Right lobe of liver (tissue), 4 donors: ENCODE measurements around the gene ATG5.

Experiments
- CTCF ChIP-seq, 4 donors: fragments of 200-600 bp in 3 of 4; fragments of 450-650 bp in 1 of 4; IDR thresholded peaks; one replicate each; pipeline versions ENCODE4 v1.5.1 to v1.8.0; 2016 to 2022; ENCODE audit warnings: antibody characterized with exemption in 4 of 4, mild to moderate bottlenecking in 2 of 4
- POLR2A ChIP-seq: fragments of 450-650 bp; IDR thresholded peaks from one replicate; pipeline ENCODE4 v1.6.1; 2017; ENCODE audit warnings: antibody characterized with exemption, mild to moderate bottlenecking
- donor health status: DM: no; HTN: no; CAD: no.
- donor health status: DM: no; HTN: no; CAD: no.
- donor health status: DM: no; HTN: yes; CAD: no.

DNA sequence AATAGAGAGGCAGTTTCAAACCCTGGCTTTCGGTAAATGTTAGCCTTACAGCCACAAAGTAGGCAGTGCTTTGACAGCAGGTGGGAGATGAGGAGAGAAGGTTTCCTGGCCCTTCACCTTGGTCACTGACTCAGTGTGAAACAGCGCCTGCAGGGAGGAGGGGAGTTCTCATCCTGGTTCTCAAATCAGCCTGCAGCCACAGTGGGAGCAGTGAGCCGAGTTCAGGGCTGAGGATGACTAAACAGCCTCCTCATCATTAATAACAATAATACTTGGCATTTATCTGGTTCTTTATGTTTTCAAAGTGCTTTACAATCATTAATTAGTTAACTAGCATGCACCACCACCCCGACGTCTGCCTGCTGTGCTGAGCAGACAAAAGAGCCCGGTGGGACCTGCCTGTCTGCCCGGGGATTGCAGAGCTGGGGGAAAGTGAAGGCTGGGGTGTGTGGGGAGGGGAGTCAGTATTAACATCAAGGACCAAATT is 179.8 kb downstream of the ATG5 start:
- TF ChIP-seq POLR2A (no peak), CTCF (IDR thresholded peaks at IDR 0.05) (no peak)
